Measurements from ENCODE around the gene PRDM16. TPM values are rescaled to one million over a fixed set of nuclear protein-coding genes. Genes with fewer than 3 reads are reported as not detected.

Gene PRDM16
- total and polyA plus RNA-seq, 2 of the 8 experiments (the other 6 are each of a cell fraction or from before 2014, with no cell fraction given): 0.39 to 0.43 TPM

DNA sequence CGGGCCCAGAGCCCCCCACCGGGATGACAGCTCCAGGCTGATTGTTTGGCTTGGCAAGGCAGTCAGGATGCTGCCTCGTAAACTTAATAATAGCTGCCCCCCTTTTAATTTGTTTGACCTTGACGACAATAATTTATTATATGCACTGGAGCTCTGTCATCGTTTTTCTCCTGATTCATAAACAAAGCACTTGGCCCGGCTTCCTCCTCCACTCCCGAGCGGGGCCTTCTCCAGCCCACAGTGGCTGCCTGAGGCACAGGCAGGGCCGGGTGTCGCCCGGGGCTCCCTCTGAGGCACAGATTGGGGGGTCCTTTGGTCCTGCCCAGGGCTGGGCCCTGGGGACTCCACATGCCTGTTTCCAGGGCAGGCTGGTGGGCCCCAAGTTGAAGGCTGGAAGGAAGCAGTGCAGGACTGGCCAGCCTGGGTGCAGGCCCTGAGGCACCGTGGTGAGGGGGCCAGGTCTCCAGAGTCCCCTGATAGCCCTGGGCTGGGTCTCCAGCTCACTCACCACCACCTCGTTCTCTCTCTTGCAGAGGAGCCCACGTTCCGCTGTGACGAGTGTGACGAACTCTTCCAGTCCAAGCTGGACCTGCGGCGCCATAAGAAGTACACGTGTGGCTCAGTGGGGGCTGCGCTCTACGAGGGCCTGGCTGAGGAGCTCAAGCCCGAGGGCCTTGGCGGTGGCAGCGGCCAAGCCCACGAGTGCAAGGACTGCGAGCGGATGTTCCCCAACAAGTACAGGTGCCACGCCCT lies 333.4 kb downstream of the PRDM16 start:
- Histone ChIP-seq H3K23ac (ENCODE audit: insufficient read length) (no peak overlapping the region), H3K23me2 (ENCODE audit: low read depth, low read length) (no peaks in the 10 kb centered on the region), H2BK12ac (ENCODE audit: low read depth, low read length) (no peak overlapping the region), H2BK120ac (replicated peaks; ENCODE audit: low read depth, low read length) (no peak overlapping the region), H3K79me2 (ENCODE audit: control insufficient read depth in 1 of 2, insufficient read depth in 2 of 2, low read length in 2 of 2) (no peaks in the 10 kb centered on the region), H3K14ac (ENCODE audit: insufficient read length) (no peak overlapping the region), H3K4ac (replicated peaks; ENCODE audit: insufficient read length, low read depth, low read length) (no peak overlapping the region), H2BK15ac (ENCODE audit: low read length) (no peak overlapping the region), H4K5ac (ENCODE audit: insufficient read length, low read depth, low read length) (no peak overlapping the region), H3K18ac (ENCODE audit: extremely low read depth, low read length) (no peak overlapping the region), H4K20me1 (replicated peaks in 1 of 2; ENCODE audit: control insufficient read depth in 1 of 2, insufficient read depth in 2 of 2, low read length in 2 of 2) (peaks cover 0 to 5% of the 10 kb centered on the region in 2 experiments), H3K56ac (replicated peaks; ENCODE audit: insufficient read length, low read depth, low read length) (no peak overlapping the region), H3K4me3 (ENCODE audit: extremely low read depth in 1 of 4, insufficient read depth in 2 of 4, low read depth in 3 of 4, low read length in 4 of 4) (no peak overlapping the region), H2AK5ac (ENCODE audit: low read depth, low read length) (no peak overlapping the region), H3K9ac (replicated peaks in 1 of 4; ENCODE audit: extremely low read depth in 1 of 4, low read depth in 3 of 4, low read length in 3 of 4) (no peak overlapping the region), H2BK20ac (ENCODE audit: low read length) (no peak overlapping the region), H3K9me3 (ENCODE audit: insufficient read depth in 2 of 2, low read depth in 1 of 2, low read length in 1 of 2) (no peaks in the 10 kb centered on the region), H2BK5ac (ENCODE audit: low read depth, low read length) (no peak overlapping the region; the same call in 1 of the 2 replicates), H2AFZ (ENCODE audit: low read length) (no peak overlapping the region), H3K4me2 (ENCODE audit: insufficient read depth in 1 of 2, low read depth in 2 of 2, low read length in 2 of 2) (no peak overlapping the region), H3K79me1 (ENCODE audit: low read depth, low read length) (no peaks in the 10 kb centered on the region), H3K27me3 (replicated peaks in 1 of 4; ENCODE audit: control insufficient read depth in 3 of 4, extremely low read depth in 1 of 4, insufficient read depth in 3 of 4, low read length in 3 of 4) (peaks cover 0 to 3% (median under 1%) of the 10 kb centered on the region in 4 experiments; a peak in 2 of 7 replicates), H4K91ac (replicated peaks; ENCODE audit: insufficient read length, low read length) (no peak overlapping the region), H4K8ac (ENCODE audit: extremely low read depth, insufficient read depth, low read length) (no peak overlapping the region), H3K27ac (ENCODE audit: low read depth, low read length) (no peak overlapping the region), H3K4me1 (replicated peaks in 1 of 4; ENCODE audit: control insufficient read depth in 3 of 4, insufficient read depth in 4 of 4, low read length in 3 of 4) (no peaks in the 10 kb centered on the region), H3K36me3 (ENCODE audit: control insufficient read depth in 2 of 4, insufficient read depth in 4 of 4, low read length in 3 of 4) (no peaks in the 10 kb centered on the region; a peak in 1 of 8 replicates)
- WGBS, 2 experiments (ENCODE audit: extremely low coverage in 1 of 2, insufficient coverage in 1 of 2, insufficient read length in 1 of 2, insufficient replicate concordance in 2 of 2, low coverage in 1 of 2, low lambda C conversion rate in 2 of 2, missing lambda C conversion rate in 1 of 2): 88% methylated on average over 25 of the region's 29 CpGs; no CpG with 5 or more reads in 1 of the 2 experiments
- TF ChIP-seq KDM5A (IDR thresholded peaks at IDR 0.05; ENCODE audit: low read length) (no peak), TEAD4 (IDR thresholded peaks at IDR 0.05; ENCODE audit: low read depth, low read length) (no peak), RNF2 (IDR thresholded peaks at IDR 0.05; ENCODE audit: borderline replicate concordance, low read depth, low read length, missing control alignments, poor library complexity, severe bottlenecking) (no peak), GTF2F1 (IDR thresholded peaks at IDR 0.05; ENCODE audit: borderline replicate concordance, low read depth, low read length) (no peak), CTBP2 (IDR thresholded peaks at IDR 0.05; ENCODE audit: borderline replicate concordance, insufficient read depth, insufficient read length, low read length) (no peak), ZNF274 (IDR thresholded peaks at IDR 0.05; ENCODE audit: borderline replicate concordance, extremely low read depth, low read length) (no peak)
- CTCF ChIA-PET (ENCODE audit: partially characterized antibody): interaction anchor here (0.6 to 2.7 kb wide), 19 partner anchors 8 to 336 kb away, joined by 3 to 20 read pairs (median 4); no protein-coding TSS in a partner anchor
- DNase-seq (ENCODE audit: low read depth in 1 of 2, low spot score in 2 of 2) (no peak), FAIRE-seq (no peak)
- POLR2A ChIA-PET (ENCODE audit: partially characterized antibody): interaction anchor here (1.2 kb wide), 1 partner anchor 17 kb away, joined by 3 read pairs; no protein-coding TSS in a partner anchor

Data from H1 (cell line).